HG03135 (cell line): ENCODE data around the gene STAC3.

Experiments used
- ATAC-seq: cut with Tn5 transposase; IDR thresholded peaks from one replicate; pipeline ENCODE4 v1.9.1; 2021; ENCODE audit warnings: mild to moderate bottlenecking, moderate library complexity; ENCODE audit not compliant: unreplicated experiment

STAC3 gene

GRCh38 chr12:57212701-57213057 lies 38.3 kb downstream of the STAC3 start:
- ATAC-seq, result no peak

GRCh38 chr12:57211791-57212700 lies 38.9 kb downstream of the STAC3 start:
- ATAC-seq, result no peak

DNA sequence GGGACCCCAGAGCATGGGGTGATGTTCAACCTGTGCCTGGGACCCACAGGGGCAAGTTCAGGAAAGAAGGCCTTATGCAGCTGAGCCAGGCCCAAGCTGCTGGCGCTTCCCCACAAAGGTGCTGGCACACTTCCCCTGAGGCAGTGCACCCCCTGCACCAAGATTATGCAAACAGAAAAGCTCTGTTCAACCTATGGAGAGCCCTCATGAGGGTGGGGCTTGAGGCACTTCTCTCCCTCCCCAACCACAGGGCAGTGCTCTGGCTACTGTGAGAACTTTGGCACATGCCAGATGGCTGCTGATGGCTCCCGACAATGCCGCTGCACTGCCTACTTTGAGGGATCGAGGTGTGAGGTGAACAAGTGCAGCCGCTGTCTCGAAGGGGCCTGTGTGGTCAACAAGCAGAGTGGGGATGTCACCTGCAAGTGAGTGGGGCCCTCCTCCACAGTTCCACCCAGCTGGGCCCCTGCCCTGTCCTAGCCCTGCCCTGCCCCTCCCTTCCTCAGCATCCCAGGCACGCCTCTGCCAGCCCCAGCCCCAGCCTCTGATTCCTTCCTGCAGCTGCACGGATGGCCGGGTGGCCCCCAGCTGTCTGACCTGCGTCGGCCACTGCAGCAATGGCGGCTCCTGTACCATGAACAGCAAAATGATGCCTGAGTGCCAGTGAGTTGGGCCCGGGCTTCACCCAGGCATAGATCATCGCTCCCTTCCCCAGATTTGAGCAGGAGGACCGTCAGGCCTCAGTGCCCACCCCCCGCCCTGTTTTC lies 39.9 kb downstream of the STAC3 start:
- no peak for ATAC-seq

DNA sequence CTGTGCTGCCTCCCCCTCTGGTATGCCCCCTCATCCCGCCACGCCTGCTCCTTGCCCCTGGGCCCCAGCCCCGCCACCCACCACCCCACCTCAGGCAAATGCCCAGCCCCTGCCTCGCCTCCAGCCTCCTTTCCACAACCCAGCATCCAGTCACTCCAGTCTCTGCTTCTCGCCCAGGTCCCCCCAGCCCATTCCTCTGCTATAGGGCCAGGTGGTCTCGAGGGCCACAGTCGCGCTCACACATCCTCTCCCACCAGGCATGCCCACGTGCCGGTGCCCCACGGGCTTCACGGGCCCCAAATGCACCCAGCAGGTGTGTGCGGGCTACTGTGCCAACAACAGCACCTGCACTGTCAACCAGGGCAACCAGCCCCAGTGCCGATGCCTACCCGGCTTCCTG lies 40.5 kb downstream of the STAC3 start:
- no peak for ATAC-seq

GRCh38 chr12:57209916-57210315 lies 41.1 kb downstream of the STAC3 start:
- no peak for ATAC-seq

GRCh38 chr12:57208631-57209282 lies 42.2 kb downstream of the STAC3 start:
- ATAC-seq, result no peak

DNA sequence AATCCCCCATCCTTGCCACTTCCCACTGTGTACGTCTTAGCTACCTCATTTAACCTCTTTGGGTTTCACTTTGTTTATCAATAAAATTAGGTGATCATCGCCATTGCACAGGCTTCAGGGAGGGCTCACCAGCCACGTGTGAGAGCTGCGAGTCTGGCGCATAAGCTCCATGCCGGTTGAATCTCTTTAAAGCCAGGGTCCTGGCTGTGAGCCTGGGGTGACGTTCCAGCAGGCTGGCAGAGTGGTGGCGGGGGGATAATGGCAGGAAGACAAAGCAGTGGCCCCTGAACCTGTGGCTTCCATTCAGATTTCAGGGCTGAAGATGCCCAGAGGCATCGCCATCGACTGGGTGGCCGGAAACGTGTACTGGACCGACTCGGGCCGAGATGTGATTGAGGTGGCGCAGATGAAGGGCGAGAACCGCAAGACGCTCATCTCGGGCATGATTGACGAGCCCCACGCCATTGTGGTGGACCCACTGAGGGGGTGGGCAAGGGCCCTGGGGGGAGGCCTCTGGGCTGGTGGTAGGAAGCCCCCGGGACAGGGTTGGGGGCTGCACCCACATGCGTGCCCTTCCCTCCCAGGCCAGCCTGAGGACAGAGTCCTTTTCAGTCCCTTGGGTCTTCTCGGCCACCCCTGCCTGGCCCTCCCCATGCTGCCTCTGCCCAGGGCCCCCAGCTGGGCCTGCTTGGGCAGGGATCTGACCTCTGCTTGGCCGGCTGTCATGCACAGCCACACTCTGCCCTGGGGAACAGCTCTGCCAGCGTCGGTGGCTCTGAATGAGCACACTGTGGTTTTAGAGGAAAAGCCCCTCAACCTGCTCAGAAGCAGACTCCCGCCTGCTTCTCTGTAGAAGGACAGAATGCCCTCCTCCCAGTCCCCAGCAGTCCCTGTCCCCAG lies 43.0 kb downstream of the STAC3 start:
- ATAC-seq, result no peak

DNA sequence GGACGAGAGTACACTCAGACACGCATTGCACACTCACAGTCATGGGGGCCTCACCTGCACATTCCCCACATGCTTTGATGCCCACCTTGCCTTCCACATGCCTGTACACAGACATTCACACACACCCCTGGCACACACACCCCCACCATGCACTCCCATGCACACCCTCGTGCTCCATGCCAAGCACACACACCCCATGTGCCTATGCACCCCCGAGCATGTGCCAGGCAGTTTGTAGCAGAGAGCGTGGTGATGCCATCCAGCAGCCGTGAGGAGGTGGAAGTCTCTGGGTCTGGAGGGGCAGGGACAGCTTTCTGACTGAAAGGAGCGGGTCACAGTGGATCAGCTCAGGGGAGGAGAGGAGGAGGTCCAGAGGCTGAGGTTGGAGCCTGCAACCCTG lies 45.1 kb downstream of the STAC3 start:
- ATAC-seq, result no peak

DNA sequence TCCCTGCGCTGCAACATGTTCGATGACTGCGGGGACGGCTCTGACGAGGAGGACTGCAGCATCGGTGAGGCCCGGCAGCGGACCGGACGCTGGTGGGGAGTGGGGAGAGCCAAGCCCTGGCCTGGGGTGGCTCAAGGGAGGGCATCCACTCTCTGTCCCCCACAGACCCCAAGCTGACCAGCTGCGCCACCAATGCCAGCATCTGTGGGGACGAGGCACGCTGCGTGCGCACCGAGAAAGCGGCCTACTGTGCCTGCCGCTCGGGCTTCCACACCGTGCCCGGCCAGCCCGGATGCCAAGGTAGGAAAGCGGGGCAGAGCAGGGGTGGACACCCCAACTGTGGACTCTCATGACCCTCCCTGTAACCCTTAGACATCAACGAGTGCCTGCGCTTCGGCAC lies 45.8 kb downstream of the STAC3 start:
- no peak for ATAC-seq

GRCh38 chr12:57204454-57204853 lies 46.5 kb downstream of the STAC3 start:
- ATAC-seq, result no peak

GRCh38 chr12:57203791-57204190 lies 47.2 kb downstream of the STAC3 start:
- ATAC-seq, result no peak

GRCh38 chr12:57203201-57203600 lies 47.8 kb downstream of the STAC3 start:
- no peak for ATAC-seq

GRCh38 chr12:57202321-57202720 lies 48.7 kb downstream of the STAC3 start:
- no peak for ATAC-seq

GRCh38 chr12:57201631-57202030 lies 49.4 kb downstream of the STAC3 start:
- ATAC-seq, result no peak

DNA sequence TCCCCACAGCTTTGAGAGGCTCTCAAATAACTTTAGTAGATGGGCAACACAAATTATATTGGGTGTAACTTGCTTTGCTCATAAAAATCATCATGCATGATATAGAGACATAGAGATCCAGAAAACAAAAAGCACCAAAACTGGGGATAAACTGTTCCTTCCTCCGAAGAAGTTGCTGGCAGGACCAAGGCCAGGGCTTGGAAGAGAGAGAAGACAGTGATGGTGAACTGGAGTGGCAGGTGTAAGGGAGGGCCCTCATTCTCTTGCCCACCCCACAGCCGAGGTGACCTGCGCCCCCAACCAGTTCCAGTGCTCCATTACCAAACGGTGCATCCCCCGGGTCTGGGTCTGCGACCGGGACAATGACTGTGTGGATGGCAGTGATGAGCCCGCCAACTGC lies 49.8 kb downstream of the STAC3 start:
- ATAC-seq, result no peak

DNA sequence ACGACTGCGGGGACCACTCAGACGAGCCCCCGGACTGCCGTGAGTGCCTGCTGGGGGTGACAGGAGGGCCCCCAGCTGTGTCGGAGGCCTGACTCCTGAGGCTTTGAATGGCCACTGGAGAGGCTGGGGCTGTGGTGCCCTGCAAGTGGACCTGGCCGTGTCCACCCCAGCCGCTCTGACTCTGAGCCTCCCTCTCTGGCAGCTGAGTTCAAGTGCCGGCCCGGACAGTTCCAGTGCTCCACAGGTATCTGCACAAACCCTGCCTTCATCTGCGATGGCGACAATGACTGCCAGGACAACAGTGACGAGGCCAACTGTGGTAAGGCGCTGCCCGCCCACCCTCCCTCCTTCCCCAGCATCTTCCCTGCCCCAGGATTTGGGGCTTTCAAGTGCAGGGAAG lies 50.5 kb downstream of the STAC3 start:
- ATAC-seq, result no peak

- ATAC-seq, result no peak
Measured at GRCh38 chr12:57199191-57199590, 51.8 kb downstream of the STAC3 start.

DNA sequence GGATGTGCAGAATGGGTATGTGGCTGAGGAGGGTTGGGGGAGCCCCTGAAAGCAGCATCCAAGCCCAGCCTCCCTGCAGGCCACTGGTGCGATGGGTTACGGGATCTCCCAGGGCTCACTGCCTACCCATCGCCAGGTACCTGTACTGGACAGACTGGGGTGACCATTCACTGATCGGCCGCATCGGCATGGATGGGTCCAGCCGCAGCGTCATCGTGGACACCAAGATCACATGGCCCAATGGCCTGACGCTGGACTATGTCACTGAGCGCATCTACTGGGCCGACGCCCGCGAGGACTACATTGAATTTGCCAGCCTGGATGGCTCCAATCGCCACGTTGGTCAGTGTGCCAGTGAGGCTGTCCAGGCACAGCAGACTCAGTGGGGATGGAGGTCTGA lies 52.7 kb downstream of the STAC3 start:
- no peak for ATAC-seq

GRCh38 chr12:57196956-57197355 lies 54.0 kb downstream of the STAC3 start:
- ATAC-seq, result no peak

GRCh38 chr12:57196439-57196838 lies 54.5 kb downstream of the STAC3 start:
- ATAC-seq, result no peak
